GM19395 (cell line): ENCODE results near the gene NPAS2.

Experiments used
- ATAC-seq: cut with Tn5 transposase; IDR thresholded peaks from one replicate; pipeline ENCODE4 v1.9.1; 2021; ENCODE audit warnings: mild to moderate bottlenecking, moderate library complexity; ENCODE audit not compliant: unreplicated experiment

NPAS2 gene

GRCh38 chr2:100793982-100794381, 26.0 kb upstream of the NPAS2 start:
- no peak for ATAC-seq

DNA sequence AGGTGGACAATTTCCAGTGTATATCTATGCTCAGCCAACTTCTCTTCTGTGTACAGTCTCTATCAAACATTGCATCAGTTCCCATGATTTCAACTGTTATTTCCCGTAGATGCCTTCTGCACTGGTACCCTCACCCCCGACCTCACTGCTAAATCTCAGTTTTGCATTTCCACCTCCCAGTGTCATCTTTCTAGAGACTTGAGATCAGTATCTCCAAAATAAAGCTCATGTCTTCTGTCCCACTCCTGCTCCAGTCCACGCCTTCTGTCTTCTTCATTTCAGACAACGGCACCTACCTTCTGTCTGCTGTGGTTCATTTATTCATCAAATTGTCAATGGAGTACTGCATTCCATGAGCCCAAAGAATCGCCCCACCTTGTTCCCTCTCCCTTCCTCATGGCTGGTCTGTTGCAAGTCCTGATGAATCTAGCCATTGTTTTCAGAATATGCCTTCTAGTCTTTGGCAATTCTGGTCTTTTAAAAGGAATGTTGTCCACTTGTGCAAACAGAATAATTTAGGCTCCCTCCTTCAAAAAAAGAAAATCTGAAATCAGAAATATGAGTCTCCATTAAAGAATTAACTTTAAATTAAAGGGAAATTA, 23.3 kb upstream of the NPAS2 start:
- no peak for ATAC-seq

DNA sequence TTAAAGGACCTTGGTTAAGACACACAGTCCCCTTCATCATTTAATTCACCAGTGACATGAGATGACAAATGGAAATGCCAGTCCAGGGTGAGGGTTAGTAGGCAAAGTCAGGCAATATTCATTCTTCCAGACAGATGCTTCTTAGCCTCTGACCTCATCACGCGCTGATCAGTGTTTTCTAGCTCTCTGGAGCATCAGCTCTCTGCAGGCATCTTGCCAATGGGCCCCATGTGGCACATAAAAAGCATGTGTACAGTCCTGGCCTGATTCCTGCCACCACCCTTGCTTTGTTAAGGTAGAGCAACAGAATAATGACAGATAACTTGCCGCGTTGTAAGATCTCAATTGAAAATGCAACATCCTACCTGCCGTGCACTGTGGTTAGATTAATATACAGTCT, 20.3 kb upstream of the NPAS2 start:
- ATAC-seq = no peak

GRCh38 chr2:100800915-100801314, 19.0 kb upstream of the NPAS2 start:
- no peak for ATAC-seq

DNA sequence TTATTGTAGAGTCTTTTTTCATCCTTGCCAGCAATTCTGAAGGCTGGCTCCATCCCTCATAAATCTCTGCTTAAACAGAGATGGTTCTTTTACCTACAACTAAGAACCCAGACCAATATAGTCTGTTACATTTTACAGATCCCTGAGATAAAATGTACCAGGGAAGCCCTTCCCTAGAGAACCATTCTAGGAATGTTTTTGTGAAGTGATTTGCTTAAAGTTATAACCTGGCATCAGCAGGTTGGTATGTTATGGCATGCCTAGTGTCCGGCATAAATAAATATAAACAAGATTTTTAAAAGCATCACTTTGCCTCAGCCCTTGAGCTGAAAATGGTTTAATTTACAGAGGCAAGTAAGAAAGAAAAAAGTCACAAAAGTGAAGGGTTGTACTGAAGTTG, 18.5 kb upstream of the NPAS2 start:
- ATAC-seq = no peak

DNA sequence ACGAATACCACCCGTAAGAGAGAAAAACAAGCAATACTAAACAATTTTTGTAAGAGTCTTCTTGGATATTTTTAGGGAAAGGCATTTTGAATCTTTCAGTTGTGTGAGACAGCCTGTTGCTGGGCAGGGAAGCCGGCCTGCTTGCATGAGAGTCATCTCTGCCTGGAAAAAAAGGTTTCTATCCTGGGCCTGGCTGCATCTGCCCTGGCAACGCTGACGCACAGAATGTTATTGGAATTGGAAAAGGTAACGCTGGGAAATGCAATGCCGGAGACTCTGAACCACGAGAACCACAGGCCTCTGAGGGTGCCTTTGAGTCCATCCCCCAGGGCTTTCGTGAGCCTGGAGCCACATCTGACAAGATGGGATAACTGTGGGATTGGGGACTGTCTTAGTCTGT, 17.9 kb upstream of the NPAS2 start:
- no peak for ATAC-seq

DNA sequence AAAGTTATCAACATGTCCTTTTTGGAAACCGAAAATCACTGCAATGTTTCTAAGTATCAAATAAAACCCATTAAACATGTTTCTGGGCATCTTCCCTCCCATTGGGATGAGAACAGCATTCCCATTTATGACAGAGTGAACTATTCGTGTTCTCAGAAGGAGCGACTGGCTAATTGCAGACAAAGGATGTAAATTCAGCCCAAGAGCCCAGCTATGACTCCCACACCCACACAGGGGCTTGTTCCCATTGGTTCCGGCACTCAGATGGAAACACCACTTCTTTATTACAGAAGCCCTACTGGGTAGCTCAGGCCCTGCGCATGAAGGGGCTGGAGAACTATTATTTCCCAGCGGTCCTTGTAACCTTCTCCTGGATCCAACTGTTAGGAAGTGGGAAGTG, 16.6 kb upstream of the NPAS2 start:
- ATAC-seq = no peak

DNA sequence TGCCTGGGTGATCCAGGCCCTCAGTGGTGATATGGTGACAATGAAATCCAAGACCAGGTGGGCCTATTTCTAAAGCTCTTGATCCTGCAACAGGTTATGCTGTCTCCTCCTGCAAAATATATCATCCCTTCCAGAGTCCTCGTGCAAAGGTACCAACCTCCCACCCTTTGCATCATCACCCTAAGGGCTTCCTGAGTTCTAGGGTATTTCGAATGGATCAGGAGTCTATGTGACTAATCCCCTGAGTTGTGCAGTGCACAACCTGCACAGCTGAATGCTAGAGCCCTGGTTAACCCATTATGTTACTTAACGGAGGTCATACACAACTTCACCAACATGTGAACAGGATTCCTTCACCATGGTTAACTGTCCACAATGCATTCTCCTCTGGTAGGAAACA, 13.4 kb upstream of the NPAS2 start:
- ATAC-seq = no peak

DNA sequence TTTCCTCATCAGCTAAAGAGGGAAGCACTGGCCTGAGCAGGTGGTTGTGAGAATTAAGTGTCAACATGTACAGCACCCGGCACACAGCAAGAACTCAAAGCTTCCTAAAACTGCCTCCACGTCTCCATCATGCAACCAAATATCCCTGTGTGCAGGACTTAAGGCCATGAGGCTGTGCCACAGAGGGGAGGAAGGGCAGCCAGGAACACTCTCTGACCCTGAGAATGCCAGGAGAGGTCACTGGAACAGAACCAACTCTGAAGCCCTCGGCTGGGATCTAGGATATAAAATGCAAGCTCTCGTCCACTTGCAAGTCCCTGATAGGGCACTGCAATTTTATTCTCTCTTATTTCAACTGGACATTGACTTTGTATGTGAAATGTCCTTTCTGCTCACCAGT, 12.2 kb upstream of the NPAS2 start:
- ATAC-seq = no peak

DNA sequence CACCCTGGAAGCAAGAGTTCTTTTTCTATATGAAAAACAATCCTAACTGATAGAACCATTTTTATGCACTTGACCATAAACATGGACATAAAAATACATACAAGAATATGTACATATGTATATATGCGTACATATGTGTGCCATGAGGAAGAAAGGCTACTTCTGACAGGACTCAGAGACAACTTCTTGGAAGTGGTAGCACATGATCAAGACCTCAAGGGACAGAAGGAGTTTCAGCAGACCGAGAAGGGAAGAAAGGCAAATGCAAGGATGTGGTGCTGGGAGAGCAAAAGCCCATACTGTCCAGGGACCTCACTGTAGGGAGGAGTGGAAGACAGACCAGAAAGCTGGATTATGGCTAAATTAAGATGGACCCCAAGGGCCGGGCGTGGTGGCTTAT, 11.4 kb upstream of the NPAS2 start:
- no peak for ATAC-seq

DNA sequence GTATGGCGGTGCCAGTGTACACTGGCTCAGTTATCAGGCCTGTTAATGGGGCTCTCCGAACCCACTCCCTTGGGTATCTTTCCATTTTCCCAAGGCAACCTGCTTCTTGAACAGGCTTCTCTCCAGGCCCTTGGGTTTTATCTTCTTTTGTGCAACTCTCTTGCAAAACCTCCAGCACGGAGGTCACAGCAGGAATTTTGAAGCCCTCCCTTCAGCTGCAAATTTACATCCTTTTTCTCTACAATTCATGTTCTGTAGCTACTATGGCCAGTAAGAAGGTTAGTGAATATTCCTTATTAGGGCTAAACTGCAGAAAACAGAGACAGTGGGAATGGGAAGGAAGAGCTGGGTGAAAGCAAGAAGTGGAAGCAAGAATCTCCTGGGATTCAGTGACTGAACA, 10.4 kb upstream of the NPAS2 start:
- no peak for ATAC-seq

GRCh38 chr2:100810603-100811145, 9.3 kb upstream of the NPAS2 start:
- no peak for ATAC-seq

DNA sequence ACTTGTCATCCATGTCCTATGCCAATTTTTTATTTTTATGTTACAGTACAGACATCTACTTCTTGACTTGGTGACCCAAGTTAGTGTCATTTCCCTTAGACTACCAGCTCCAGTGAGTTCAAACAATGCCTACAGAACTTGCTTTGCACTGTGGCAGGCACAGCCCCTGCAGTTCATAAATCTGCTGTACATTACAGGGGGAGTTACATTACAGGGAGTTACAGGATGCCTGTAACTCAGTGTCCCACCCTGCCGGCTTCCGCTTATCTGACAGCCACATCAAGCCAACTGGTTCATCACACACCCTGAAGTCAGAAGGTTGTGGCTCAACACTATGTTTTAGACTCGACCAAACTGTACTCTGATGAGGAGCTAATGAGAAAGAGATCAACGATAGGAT, 7.8 kb upstream of the NPAS2 start:
- no peak for ATAC-seq

- no peak for ATAC-seq
Observed at GRCh38 chr2:100812573-100812972, 7.4 kb upstream of the NPAS2 start.

DNA sequence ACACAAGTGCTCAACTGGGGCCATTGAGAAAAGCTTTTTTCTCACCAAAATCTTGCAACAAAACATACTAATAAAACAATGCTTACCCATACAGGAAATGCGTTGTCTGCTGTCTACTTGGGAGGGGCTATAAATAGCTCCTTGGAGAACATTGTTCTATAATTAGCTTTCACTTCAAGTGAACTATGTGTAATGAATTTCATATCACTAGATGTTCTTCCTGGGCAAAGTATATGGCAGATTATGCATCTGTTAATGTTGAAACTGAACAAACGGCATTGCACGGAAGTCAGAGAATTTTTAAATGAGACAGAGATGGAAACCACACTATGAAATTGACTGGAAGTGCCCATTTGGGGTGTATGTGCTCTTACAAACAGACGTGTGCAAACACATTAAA, 6.4 kb upstream of the NPAS2 start:
- ATAC-seq = no peak

- ATAC-seq = no peak
Observed at GRCh38 chr2:100814043-100814442, 5.9 kb upstream of the NPAS2 start.

- no peak for ATAC-seq
Observed at GRCh38 chr2:100814453-100814852, 5.5 kb upstream of the NPAS2 start.

DNA sequence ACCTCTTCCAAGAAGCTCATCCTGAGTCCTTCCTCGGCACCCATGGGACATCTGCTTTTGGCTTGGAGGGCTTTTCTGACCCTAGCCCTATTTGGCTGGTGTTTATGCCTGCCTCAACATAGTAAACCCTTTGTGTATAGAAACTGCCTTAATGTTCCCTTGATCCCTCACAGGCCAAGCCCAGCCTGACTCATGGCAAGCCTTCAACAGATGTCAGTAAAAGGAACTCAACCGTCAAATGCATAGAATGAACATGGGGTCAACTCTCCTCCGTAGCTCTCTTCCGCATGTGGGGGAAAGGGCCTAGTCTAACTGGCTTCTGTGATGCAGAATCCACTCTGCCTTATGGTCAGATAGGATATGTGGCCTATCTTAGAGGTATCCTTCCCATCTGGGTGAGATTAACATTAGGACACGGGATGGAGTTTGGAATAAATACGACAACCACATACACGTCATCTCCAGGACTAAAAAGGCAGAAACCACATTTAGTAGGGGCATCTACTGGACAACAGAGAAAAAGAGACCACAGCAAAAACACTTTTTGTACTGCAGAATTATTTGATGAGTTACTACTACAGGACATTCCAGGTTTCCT, 2.5 kb upstream of the NPAS2 start:
- no peak for ATAC-seq

DNA sequence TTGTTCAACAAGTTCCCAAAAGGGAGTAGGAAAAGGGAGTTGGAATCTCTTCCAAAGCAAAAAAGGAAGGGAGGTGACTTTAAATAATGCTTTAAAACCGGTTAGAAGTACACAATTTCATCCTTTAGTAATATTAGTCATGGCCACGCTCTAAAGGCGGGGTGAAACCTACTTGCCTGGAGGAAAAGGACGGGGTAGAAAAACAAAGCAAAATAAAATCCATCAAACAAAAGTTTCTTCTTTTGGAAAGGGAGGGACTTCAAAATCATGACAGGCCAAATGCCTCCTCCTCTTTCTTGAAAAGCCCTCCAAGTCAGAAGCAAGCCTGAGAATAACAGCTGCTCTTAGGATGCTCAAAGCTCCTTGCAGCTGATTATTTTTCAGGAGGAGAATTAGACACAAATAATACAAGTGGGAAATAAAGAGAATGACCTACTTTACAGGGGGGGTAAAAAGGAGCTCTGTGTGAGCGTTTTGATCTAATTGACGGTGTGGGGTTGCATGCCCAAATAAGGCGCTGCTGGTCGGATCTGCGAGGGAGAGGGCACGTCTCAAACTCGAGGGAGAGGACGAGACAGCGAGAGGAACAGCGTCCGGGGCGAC, 1.8 kb upstream of the NPAS2 start:
- ATAC-seq = no peak

DNA sequence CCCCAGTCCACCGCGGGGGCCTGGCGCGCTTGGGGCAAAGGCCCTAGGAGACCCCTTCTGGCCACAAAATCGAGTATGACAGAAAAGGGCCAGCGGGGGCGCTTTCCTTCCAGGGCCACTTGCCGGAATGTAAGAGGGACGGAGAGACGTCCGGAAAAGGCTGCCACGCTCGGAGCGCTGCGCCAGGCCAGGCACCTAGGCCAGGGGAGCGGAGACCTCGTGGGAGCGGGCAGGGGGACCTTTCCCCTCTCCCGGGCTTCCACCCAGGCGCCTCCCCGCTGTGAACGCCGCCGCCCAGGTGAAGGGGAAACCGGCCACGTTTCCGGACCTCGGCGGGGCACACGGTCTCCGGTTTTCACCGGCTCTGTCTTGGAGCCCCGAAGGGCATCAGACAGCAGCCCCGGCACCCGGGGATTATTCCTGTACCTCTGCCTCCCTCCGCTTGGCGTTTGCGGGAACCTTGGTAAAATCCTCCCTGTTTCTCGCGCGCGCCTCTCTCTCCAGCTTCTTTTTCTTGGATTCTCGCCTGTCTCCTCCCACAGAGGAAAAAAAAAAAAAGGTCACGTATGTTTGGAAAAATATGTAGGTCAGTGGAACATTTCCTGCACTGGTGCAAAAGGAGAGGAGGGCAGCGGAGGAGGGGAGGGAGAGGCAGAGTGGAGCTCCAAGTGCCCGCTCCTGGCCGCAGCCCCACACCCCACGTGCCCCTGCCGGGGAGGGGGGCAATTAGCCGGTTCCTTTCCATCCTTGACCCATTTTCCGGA, 1.2 kb upstream of the NPAS2 start:
- no peak for ATAC-seq

DNA sequence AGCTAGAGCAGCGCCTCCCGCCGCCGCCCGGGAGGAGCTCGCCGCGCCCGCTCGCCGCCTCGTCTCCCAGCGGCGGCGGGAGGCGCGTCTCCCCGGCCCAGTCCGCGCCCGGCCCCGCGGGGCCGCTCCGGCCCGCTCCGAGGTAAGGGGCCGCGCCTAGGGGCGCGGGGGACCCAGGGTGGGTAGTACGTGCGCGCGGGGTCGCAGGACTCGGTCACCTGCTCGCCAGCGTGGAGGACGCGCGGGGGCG, 259 bp downstream of the NPAS2 start:
- no peak for ATAC-seq
